ENCODE data around the gene AFM. TPM values are rescaled to one million over a fixed set of nuclear protein-coding genes. Genes with fewer than 3 reads are reported as not detected.

AFM gene
- total RNA-seq, 1 donor from 2014 or later = not detected

- H3K4me3 Mint-ChIP-seq (ENCODE audit: unreplicated experiment) = no peak within 1 kb of the TSS
- no peak for DNase-seq (ENCODE audit: extremely low spot score, unreplicated experiment)
- H3K27me3 Mint-ChIP-seq (ENCODE audit: unreplicated experiment) = peaks cover 57% of the 10 kb centered on the region
These were observed 45.6 kb upstream of the AFM start, which contains the start of gene AFP for GRCh38 chr4:73435984-73436383. TSS of gene AFP (plus strand) at chr4:73436221. CDS start at chr4:73436263, 42 bp downstream.

GRCh38 chr4:73436674-73437557 is 44.6 kb upstream of the AFM start:
- no peak for DNase-seq (ENCODE audit: extremely low spot score, unreplicated experiment)
- H3K4me3 Mint-ChIP-seq (ENCODE audit: unreplicated experiment) = no peak overlapping the region
- H3K4me1 Mint-ChIP-seq (ENCODE audit: unreplicated experiment) = no peaks in the 10 kb centered on the region
- no peaks in the 10 kb centered on the region for H3K36me3 Mint-ChIP-seq (ENCODE audit: unreplicated experiment)
- peaks cover 59% of the 10 kb centered on the region for H3K27me3 Mint-ChIP-seq (ENCODE audit: unreplicated experiment)
- H3K27ac Mint-ChIP-seq (ENCODE audit: unreplicated experiment) = no peak overlapping the region
- H3K9me3 Mint-ChIP-seq (ENCODE audit: unreplicated experiment) = no peaks in the 10 kb centered on the region
- TF ChIP-seq CTCF (IDR thresholded peaks at IDR 0.05) = no peak

More at GRCh38 chr4:73435984-73436383, 45.6 kb upstream of the AFM start, which contains the start of gene AFP:
- TF ChIP-seq CTCF (IDR thresholded peaks at IDR 0.05) = no peak
- Mint-ChIP-seq H3K27ac (ENCODE audit: unreplicated experiment) (no peak within 1 kb of the TSS), H3K36me3 (ENCODE audit: unreplicated experiment) (no peaks in the 10 kb centered on the region), H3K4me1 (ENCODE audit: unreplicated experiment) (no peaks in the 10 kb centered on the region), H3K9me3 (ENCODE audit: unreplicated experiment) (no peaks in the 10 kb centered on the region)

GRCh38 chr4:73437558-73437956 is 44.0 kb upstream of the AFM start:
- Mint-ChIP-seq H3K4me3 (ENCODE audit: unreplicated experiment) (no peak overlapping the region), H3K27ac (ENCODE audit: unreplicated experiment) (no peak overlapping the region), H3K4me1 (ENCODE audit: unreplicated experiment) (no peaks in the 10 kb centered on the region), H3K27me3 (ENCODE audit: unreplicated experiment) (peaks cover 62% of the 10 kb centered on the region), H3K36me3 (ENCODE audit: unreplicated experiment) (no peaks in the 10 kb centered on the region), H3K9me3 (ENCODE audit: unreplicated experiment) (no peaks in the 10 kb centered on the region)
- no peak for TF ChIP-seq CTCF (IDR thresholded peaks at IDR 0.05)
- DNase-seq (ENCODE audit: extremely low spot score, unreplicated experiment) = no peak

- Mint-ChIP-seq H3K9me3 (ENCODE audit: unreplicated experiment) (no peaks in the 10 kb centered on the region), H3K36me3 (ENCODE audit: unreplicated experiment) (no peaks in the 10 kb centered on the region), H3K27me3 (ENCODE audit: unreplicated experiment) (peaks cover 61% of the 10 kb centered on the region), H3K27ac (ENCODE audit: unreplicated experiment) (no peak overlapping the region), H3K4me3 (ENCODE audit: unreplicated experiment) (no peak overlapping the region), H3K4me1 (ENCODE audit: unreplicated experiment) (no peaks in the 10 kb centered on the region)
- no peak for TF ChIP-seq CTCF (IDR thresholded peaks at IDR 0.05)
- no peak for DNase-seq (ENCODE audit: extremely low spot score, unreplicated experiment)
These were observed 43.5 kb upstream of the AFM start for GRCh38 chr4:73438048-73438447.

- TF ChIP-seq CTCF (IDR thresholded peaks at IDR 0.05) = no peak
- Mint-ChIP-seq H3K27ac (ENCODE audit: unreplicated experiment) (no peak overlapping the region), H3K36me3 (ENCODE audit: unreplicated experiment) (no peaks in the 10 kb centered on the region), H3K27me3 (ENCODE audit: unreplicated experiment) (peaks cover 65% of the 10 kb centered on the region), H3K4me1 (ENCODE audit: unreplicated experiment) (no peaks in the 10 kb centered on the region), H3K9me3 (ENCODE audit: unreplicated experiment) (no peaks in the 10 kb centered on the region), H3K4me3 (ENCODE audit: unreplicated experiment) (no peak overlapping the region)
- DNase-seq (ENCODE audit: extremely low spot score, unreplicated experiment) = no peak
These were observed 42.8 kb upstream of the AFM start for GRCh38 chr4:73438582-73439215.

All from osteocyte (in vitro differentiated cells).